ENCODE data around the gene TM9SF1.
"Not testable (repeated sequence)": the region's sequence is repeated elsewhere in the genome, so short reads cannot be mapped to it uniquely, and the experiment has no call there.

Gene TM9SF1

GRCh38 chr14:24215495-24216344 lies 20.5 kb upstream of the TM9SF1 start, which contains the start of gene MDP1:
Gene MDP1 (minus strand): TSS chr14:24216066. CDS start chr14:24215955, 111 bp downstream.
- no peaks in the 10 kb centered on the region for H3K9me3 Mint-ChIP-seq
- CTCF ChIA-PET: interaction anchor here (0.6 to 2.9 kb wide), 21 partner anchors 9 to 221 kb away, joined by 3 to 26 read pairs (median 4); partner anchors contain the start of genes CIDEB, DHRS1, LTB4R2 and NOP9
- peak within 1 kb of the TSS; percentile 94 for H3K4me3 Mint-ChIP-seq
- H3K36me3 Mint-ChIP-seq: peaks cover 39% of the 10 kb centered on the region
- peak within 1 kb of the TSS; percentile 95 for H3K27ac Mint-ChIP-seq
- peaks cover 6% of the 10 kb centered on the region for H3K27me3 Mint-ChIP-seq
- peak; percentile 93 for DNase-seq
- peaks cover 56% of the 10 kb centered on the region for H3K4me1 Mint-ChIP-seq

- DNase-seq: no peak
- peak overlapping the region; percentile 95 for H3K27ac Mint-ChIP-seq
- CTCF ChIA-PET: interaction anchor here (0.7 to 2.9 kb wide), 15 partner anchors 15 to 223 kb away, joined by 3 to 14 read pairs (median 3); partner anchors contain the start of genes RABGGTA, TINF2 and TM9SF1
- no peaks in the 10 kb centered on the region for H3K9me3 Mint-ChIP-seq
- peaks cover 62% of the 10 kb centered on the region for H3K4me1 Mint-ChIP-seq
- H3K36me3 Mint-ChIP-seq: peaks cover 56% of the 10 kb centered on the region
- H3K27me3 Mint-ChIP-seq: peaks cover 6% of the 10 kb centered on the region
- peak overlapping the region; percentile 81 for H3K4me3 Mint-ChIP-seq
Observed at GRCh38 chr14:24213866-24214662, 18.8 kb upstream of the TM9SF1 start.

- DNase-seq: peak; percentile 99
- Mint-ChIP-seq H3K27ac (peak within 1 kb of the TSS; percentile 95), H3K36me3 (peaks cover 56% of the 10 kb centered on the region), H3K27me3 (peaks cover 6% of the 10 kb centered on the region), H3K4me1 (peaks cover 65% of the 10 kb centered on the region), H3K4me3 (peak within 1 kb of the TSS; percentile 81), H3K9me3 (no peaks in the 10 kb centered on the region)
- CTCF ChIA-PET: interaction anchor here (0.6 to 2.7 kb wide), 12 partner anchors 17 to 223 kb away, joined by 3 to 14 read pairs (median 3); partner anchors contain the start of genes RABGGTA and TINF2
Observed at GRCh38 chr14:24212924-24213865, 18.0 kb upstream of the TM9SF1 start, which contains the start of gene CHMP4A. Gene CHMP4A (minus strand): TSS chr14:24213488. CDS start chr14:24213439, 49 bp downstream.

- CTCF ChIA-PET: interaction anchor here (1.1 kb wide), 1 partner anchor 153 kb away, joined by 3 read pairs; no protein-coding TSS in a partner anchor
- Mint-ChIP-seq H3K27ac (peak overlapping the region; percentile 95), H3K9me3 (no peaks in the 10 kb centered on the region), H3K27me3 (peaks cover 6% of the 10 kb centered on the region), H3K4me3 (peak overlapping the region; percentile 81), H3K36me3 (peaks cover 63% of the 10 kb centered on the region), H3K4me1 (peaks cover 70% of the 10 kb centered on the region)
- no peak for DNase-seq
Observed at GRCh38 chr14:24211311-24211710, 16.1 kb upstream of the TM9SF1 start.

GRCh38 chr14:24207625-24208024 lies 12.4 kb upstream of the TM9SF1 start:
- Mint-ChIP-seq H3K4me1 (peaks cover 38% of the 10 kb centered on the region), H3K36me3 (peaks cover 80% of the 10 kb centered on the region), H3K27me3 (no peaks in the 10 kb centered on the region), H3K27ac (no peak overlapping the region), H3K4me3 (no peak overlapping the region), H3K9me3 (peaks cover 6% of the 10 kb centered on the region)
- CTCF ChIA-PET: interaction anchor here (1.1 to 1.3 kb wide), 2 partner anchors 12 to 100 kb away, joined by 3 read pairs; partner anchors contain the start of gene CIDEB
- DNase-seq: no peak

- Mint-ChIP-seq H3K27me3 (no peaks in the 10 kb centered on the region), H3K4me1 (peaks cover 34% of the 10 kb centered on the region)
Observed at GRCh38 chr14:24207104-24207551, 11.9 kb upstream of the TM9SF1 start.

GRCh38 chr14:24206260-24207103 lies 11.2 kb upstream of the TM9SF1 start:
- Mint-ChIP-seq H3K27ac (no peak overlapping the region), H3K36me3 (peaks cover 85% of the 10 kb centered on the region)
- DNase-seq: no peak

More at GRCh38 chr14:24207104-24207551, 11.9 kb upstream of the TM9SF1 start:
- DNase-seq: no peak
- Mint-ChIP-seq H3K9me3 (peaks cover 10% of the 10 kb centered on the region), H3K27ac (peak overlapping the region; percentile 58), H3K36me3 (peaks cover 83% of the 10 kb centered on the region), H3K4me3 (no peak overlapping the region)
- CTCF ChIA-PET: interaction anchor here (1.1 to 1.3 kb wide), 3 partner anchors 8 to 101 kb away, joined by 3 read pairs; partner anchors contain the start of genes CIDEB and MDP1

GRCh38 chr14:24204163-24205146 lies 9.2 kb upstream of the TM9SF1 start:
- H3K27me3 Mint-ChIP-seq: no peaks in the 10 kb centered on the region
- CTCF ChIA-PET: no interaction called here
- H3K4me3 Mint-ChIP-seq: no peak overlapping the region
- H3K4me1 Mint-ChIP-seq: peaks cover 18% of the 10 kb centered on the region
- peaks cover 17% of the 10 kb centered on the region for H3K9me3 Mint-ChIP-seq
- H3K36me3 Mint-ChIP-seq: peaks cover 82% of the 10 kb centered on the region
- no peak overlapping the region for H3K27ac Mint-ChIP-seq
- no peak for DNase-seq

More at GRCh38 chr14:24206260-24207103, 11.2 kb upstream of the TM9SF1 start:
- H3K4me1 Mint-ChIP-seq: peaks cover 28% of the 10 kb centered on the region
- no peak overlapping the region for H3K4me3 Mint-ChIP-seq
- CTCF ChIA-PET: interaction anchor here (1.1 to 1.2 kb wide), 2 partner anchors 9 to 101 kb away, joined by 3 read pairs; partner anchors contain the start of genes CIDEB and MDP1
- H3K9me3 Mint-ChIP-seq: peaks cover 15% of the 10 kb centered on the region
- no peaks in the 10 kb centered on the region for H3K27me3 Mint-ChIP-seq

- not testable (repeated sequence) for H3K27ac Mint-ChIP-seq, H3K4me3 Mint-ChIP-seq, H3K27me3 Mint-ChIP-seq, DNase-seq
- peaks cover 85% of the 10 kb centered on the region for H3K36me3 Mint-ChIP-seq
- peaks cover 17% of the 10 kb centered on the region for H3K9me3 Mint-ChIP-seq
- H3K4me1 Mint-ChIP-seq: peaks cover 27% of the 10 kb centered on the region
- CTCF ChIA-PET: interaction anchor here (1.2 to 1.3 kb wide), 2 partner anchors 94 to 105 kb away, joined by 4 read pairs; partner anchors contain the start of gene CIDEB
Observed at GRCh38 chr14:24203249-24203886, 8.1 kb upstream of the TM9SF1 start.

- Mint-ChIP-seq H3K36me3 (peaks cover 79% of the 10 kb centered on the region), H3K9me3 (peaks cover 17% of the 10 kb centered on the region), H3K4me1 (peaks cover 24% of the 10 kb centered on the region)
- H3K4me3 Mint-ChIP-seq, H3K27ac Mint-ChIP-seq, DNase-seq, H3K27me3 Mint-ChIP-seq: not testable (repeated sequence)
- CTCF ChIA-PET: interaction anchor here (1.2 to 1.3 kb wide), 2 partner anchors 94 to 106 kb away, joined by 4 read pairs; partner anchors contain the start of gene CIDEB
Observed at GRCh38 chr14:24202538-24202937, 7.3 kb upstream of the TM9SF1 start.

Data from activated naive CD4-positive, alpha-beta T cell treated with anti-CD3 and anti-CD28 coated beads, Interleukin-2, amount 10 ng/mL, durations not matched to agents 7 days and 5 days (primary cell).